Stimulated activated CD8-positive, alpha-beta memory T cell treated with anti-CD3 and anti-CD28 coated beads, Interleukin-12 subunit alpha, Interleukin-12 subunit beta, amount 100 ng/mL, for 4 hours (primary cell): ENCODE measurements around the gene CPPED1.
A peak's percentile ranks its signal among the peaks of the same experiment; 100 is the strongest.

Experiments used
- DNase-seq: peaks from one replicate; pipeline ENCODE4 v3.0.0-alpha.2; 2020; ENCODE audit warnings: low read depth

CPPED1 gene

GRCh38 chr16:12646098-12646489, 157.6 kb downstream of the CPPED1 start:
- no peak for DNase-seq

- no peak for DNase-seq
These were observed 160.6 kb downstream of the CPPED1 start for GRCh38 chr16:12643034-12643455.

GRCh38 chr16:12639044-12639443, 164.6 kb downstream of the CPPED1 start:
- DNase-seq, result no peak

- DNase-seq, result no peak
These were observed 166.7 kb downstream of the CPPED1 start for GRCh38 chr16:12637002-12637401.

- DNase-seq, result no peak
These were observed 174.4 kb downstream of the CPPED1 start for GRCh38 chr16:12629271-12629670.

GRCh38 chr16:12628536-12628935, 175.2 kb downstream of the CPPED1 start:
- DNase-seq, result no peak

GRCh38 chr16:12627394-12627793, 176.3 kb downstream of the CPPED1 start:
- DNase-seq, result no peak

GRCh38 chr16:12626411-12626810, 177.3 kb downstream of the CPPED1 start:
- DNase-seq, result no peak

GRCh38 chr16:12625716-12626115, 178.0 kb downstream of the CPPED1 start:
- no peak for DNase-seq

- DNase-seq, result no peak
These were observed 178.6 kb downstream of the CPPED1 start for GRCh38 chr16:12625068-12625467.

- no peak for DNase-seq
These were observed 183.5 kb downstream of the CPPED1 start for GRCh38 chr16:12620150-12620549.

- DNase-seq, result no peak
These were observed 185.2 kb downstream of the CPPED1 start for GRCh38 chr16:12618515-12618914.

- DNase-seq, result no peak
These were observed 186.3 kb downstream of the CPPED1 start for GRCh38 chr16:12617401-12617819.

GRCh38 chr16:12614662-12615278, 188.9 kb downstream of the CPPED1 start:
- no peak for DNase-seq

GRCh38 chr16:12613992-12614661, 189.6 kb downstream of the CPPED1 start:
- no peak for DNase-seq

- DNase-seq, result peak; percentile 9
These were observed 190.3 kb downstream of the CPPED1 start for GRCh38 chr16:12613131-12613991.

GRCh38 chr16:12612598-12613101, 191.0 kb downstream of the CPPED1 start:
- no peak for DNase-seq

GRCh38 chr16:12611916-12612597, 191.6 kb downstream of the CPPED1 start:
- no peak for DNase-seq

GRCh38 chr16:12611006-12611477, 192.6 kb downstream of the CPPED1 start:
- DNase-seq, result no peak

GRCh38 chr16:12609937-12610699, 193.6 kb downstream of the CPPED1 start:
- DNase-seq, result no peak
